CD4-positive, alpha-beta T cell (primary cell): ENCODE measurements around the gene ARMH4. TPM values are rescaled to one million over a fixed set of nuclear protein-coding genes. Genes with fewer than 3 reads are reported as not detected.

ENCODE experiments used
- ATAC-seq: fragments of 200-7000 bp; cut with Tn5 transposase; one replicate; pipeline ENCODE4 v1.10.0; 2022; ENCODE audit warnings: mild to moderate bottlenecking; ENCODE audit not compliant: poor library complexity
- CTCF ChIA-PET: fragments of 350-600 bp; sonication (Branson Sonifier 250); formaldehyde crosslinking; loops from one replicate; lab custom pipeline; 2021; ENCODE audit warnings: antibody characterized with exemption, inconsistent platforms; lab: Charles Lee
- POLR2A ChIA-PET: fragments of 350-600 bp; sonication (Branson Sonifier 250); formaldehyde crosslinking; loops from one replicate; lab custom pipeline; 2021; ENCODE audit warnings: antibody characterized with exemption, inconsistent platforms; lab: Charles Lee
- DNase-seq, 14 experiments: peaks; one replicate each; pipeline ENCODE4 v3.0.0-alpha.2; 2013 to 2020; ENCODE audit warnings: mixed read lengths in 2 of 14
- H3K27ac ChIP-seq, 2 donors: one replicate each; pipeline versions ENCODE4 v1.5.1 to v1.7.0; 2013; ENCODE audit warnings: low read length in 2 of 2, low read depth in 1 of 2, mild to moderate bottlenecking in 1 of 2
- H3K27me3 ChIP-seq, 2 experiments: 1 replicate in 1 of 2; 2 replicates in 1 of 2; pipeline versions ENCODE4 v1.6.1 to v1.7.0; 2013; ENCODE audit warnings: low read length in 2 of 2, control low read depth in 1 of 2, mild to moderate bottlenecking in 1 of 2, moderate library complexity in 1 of 2; ENCODE audit not compliant: insufficient read depth in 2 of 2, control insufficient read depth in 1 of 2
- H3K36me3 ChIP-seq: one replicate; pipeline ENCODE4 v1.6.1; 2013; ENCODE audit warnings: low read length, control low read depth; ENCODE audit not compliant: insufficient read depth
- H3K4me1 ChIP-seq: one replicate; pipeline ENCODE4 v1.6.1; 2013; ENCODE audit warnings: low read length, control low read depth; ENCODE audit not compliant: insufficient read depth
- H3K4me3 ChIP-seq: one replicate; pipeline ENCODE4 v1.5.1; 2013; ENCODE audit warnings: mild to moderate bottlenecking, low read length, moderate library complexity
- H3K9me3 ChIP-seq, 2 experiments: 1 replicate in 1 of 2; 2 replicates in 1 of 2; pipeline versions ENCODE4 v1.6.1 to v1.7.0; 2013; ENCODE audit warnings: low read length in 2 of 2, mild to moderate bottlenecking in 2 of 2, control low read depth in 1 of 2, moderate library complexity in 1 of 2; ENCODE audit not compliant: control insufficient read depth in 1 of 2, insufficient read depth in 1 of 2
- H3K27ac Mint-ChIP-seq: one replicate; pipeline ENCODE4 v1.8.0; 2020; ENCODE audit warnings: mixed read lengths
- H3K27me3 Mint-ChIP-seq: one replicate; pipeline ENCODE4 v1.8.0; 2021; ENCODE audit warnings: mixed read lengths
- H3K36me3 Mint-ChIP-seq: one replicate; pipeline ENCODE4 v1.8.0; 2021; ENCODE audit warnings: low read depth, mixed read lengths
- H3K4me1 Mint-ChIP-seq: one replicate; pipeline ENCODE4 v1.8.0; 2021; ENCODE audit warnings: low read depth, mixed read lengths
- H3K4me3 Mint-ChIP-seq: one replicate; pipeline ENCODE4 v1.8.0; 2020; ENCODE audit warnings: mild to moderate bottlenecking, mixed read lengths
- H3K9me3 Mint-ChIP-seq: one replicate; pipeline ENCODE4 v1.8.0; 2020; ENCODE audit warnings: mixed read lengths
- CTCF ChIP-seq: fragments of 200-600 bp; IDR thresholded peaks from one replicate; pipeline ENCODE4 v1.8.0; 2022; ENCODE audit warnings: antibody characterized with exemption, mild to moderate bottlenecking
- intact Hi-C, 2 experiments: fragments of 100-400 bp; cut with DNase I in 1 of 2; cut with micrococcal nuclease in 1 of 2; formaldehyde crosslinking; loops; one replicate each; pipeline versions ENCODE4 v1.15.1 to v1.9.0; 2023 to 2025; cut with DNase I, micrococcal nuclease
- total RNA-seq, 174 experiments: library from RNA in 2 of 174; stranded (reverse) in 2 of 174; gene quantifications; one replicate each; pipeline ENCODE4 v1.2.3 and lab custom pipeline; 2021 to 2026

Gene ARMH4
- total RNA-seq, 2 experiments from 2014 or later = not detected

DNA sequence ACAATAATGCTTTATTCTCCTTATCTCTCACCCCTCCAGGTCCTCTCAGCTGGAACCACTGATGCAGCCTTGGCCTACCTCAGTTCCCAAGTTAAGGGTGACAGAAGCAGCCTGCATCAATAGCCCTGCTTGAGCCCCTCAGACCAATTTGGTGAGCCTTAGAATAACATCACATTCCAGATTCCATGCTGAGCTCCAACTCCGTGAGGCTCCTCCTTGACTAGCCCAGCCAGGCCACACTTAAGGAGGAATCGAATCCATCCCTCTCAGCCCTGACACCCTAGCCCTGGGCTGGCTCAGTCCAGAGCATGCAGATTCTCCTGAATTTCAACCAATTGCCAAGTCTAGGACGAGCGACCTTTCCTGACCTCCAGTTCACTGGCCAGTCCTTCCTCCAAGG is 91.1 kb downstream of the ARMH4 start:
- no peak overlapping the region for H3K4me3 Mint-ChIP-seq
- intact Hi-C loops = no loop called here
- H3K9me3 Mint-ChIP-seq = no peaks in the 10 kb centered on the region
- Histone ChIP-seq H3K27me3 (peaks cover 3 to 6% of the 10 kb centered on the region in 2 experiments), H3K27ac (no peak overlapping the region), H3K36me3 (no peaks in the 10 kb centered on the region), H3K4me3 (no peak overlapping the region), H3K4me1 (no peaks in the 10 kb centered on the region), H3K9me3 (no peaks in the 10 kb centered on the region)
- DNase-seq (no peak), ATAC-seq (no peak)
- H3K27ac Mint-ChIP-seq = no peak overlapping the region
- no peak for TF ChIP-seq CTCF
- no peaks in the 10 kb centered on the region for H3K36me3 Mint-ChIP-seq
- POLR2A ChIA-PET = no interaction called here
- peaks cover 23% of the 10 kb centered on the region for H3K27me3 Mint-ChIP-seq
- H3K4me1 Mint-ChIP-seq = no peaks in the 10 kb centered on the region
- CTCF ChIA-PET = interaction anchor here (1.1 kb wide), 1 partner anchor 34 kb away, joined by 4 read pairs; no protein-coding TSS in a partner anchor

- no peak for TF ChIP-seq CTCF
Observed at GRCh38 chr14:58060077-58060476, 91.9 kb downstream of the ARMH4 start.

GRCh38 chr14:58059126-58059525 is 92.9 kb downstream of the ARMH4 start:
- H3K4me1 ChIP-seq = no peaks in the 10 kb centered on the region
- no peaks in the 10 kb centered on the region for H3K36me3 Mint-ChIP-seq
- no peak for DNase-seq
- ChIA-PET POLR2A (no interaction called here), CTCF (no interaction called here)
- no peak overlapping the region for H3K4me3 ChIP-seq
- no peaks in the 10 kb centered on the region for H3K9me3 ChIP-seq
- H3K27me3 ChIP-seq = peaks cover 3 to 6% of the 10 kb centered on the region in 2 experiments
- no peaks in the 10 kb centered on the region for H3K4me1 Mint-ChIP-seq
- H3K9me3 Mint-ChIP-seq = no peaks in the 10 kb centered on the region
- no peak for ATAC-seq
- H3K27me3 Mint-ChIP-seq = peaks cover 28% of the 10 kb centered on the region
- intact Hi-C loops = no loop called here
- no peak overlapping the region for H3K27ac ChIP-seq
- no peak overlapping the region for H3K4me3 Mint-ChIP-seq
- H3K27ac Mint-ChIP-seq = no peak overlapping the region
- no peaks in the 10 kb centered on the region for H3K36me3 ChIP-seq
- no peak for TF ChIP-seq CTCF

More at GRCh38 chr14:58060077-58060476, 91.9 kb downstream of the ARMH4 start:
- ChIA-PET POLR2A (no interaction called here), CTCF (no interaction called here)
- DNase-seq (no peak), ATAC-seq (no peak)
- H3K36me3 Mint-ChIP-seq = no peaks in the 10 kb centered on the region
- H3K27ac Mint-ChIP-seq = no peak overlapping the region
- Histone ChIP-seq H3K4me1 (no peaks in the 10 kb centered on the region), H3K27ac (no peak overlapping the region), H3K36me3 (no peaks in the 10 kb centered on the region), H3K9me3 (no peaks in the 10 kb centered on the region), H3K27me3 (peaks cover 3 to 6% of the 10 kb centered on the region in 2 experiments), H3K4me3 (no peak overlapping the region)
- H3K4me3 Mint-ChIP-seq = no peak overlapping the region
- peaks cover 25% of the 10 kb centered on the region for H3K27me3 Mint-ChIP-seq
- no peaks in the 10 kb centered on the region for H3K4me1 Mint-ChIP-seq
- no peaks in the 10 kb centered on the region for H3K9me3 Mint-ChIP-seq
- intact Hi-C loops = no loop called here
